SK-MEL-5 (cell line): ENCODE data around the gene KCNE4. TPM values are rescaled to one million over a fixed set of nuclear protein-coding genes. Genes with fewer than 3 reads are reported as not detected.

Experiments used
- DNase-seq: peaks from one replicate; pipeline ENCODE4 v3.0.0-alpha.2; 2016; ENCODE audit warnings: low read depth, low spot score
- in situ Hi-C: cut with HindIII; loops from 2 replicates; pipeline ENCODE4 v1.10.0; 2016; ENCODE audit warnings: low sequenced_read_pairs, high pct_unique_total_duplicates, low pct_unique_long_range_greater_than_20kb
- total RNA-seq: library from RNA; depleted of rRNA; stranded (reverse); fragments of >200 nt; shearing (Covaris generic); gene quantifications from 2 replicates; pipeline ENCODE4 v1.2.3, GENCODE V29; 2014; rRNA removed

KCNE4 gene
- total RNA-seq, 1 experiment from 2014 or later, result 13.7 TPM

DNA sequence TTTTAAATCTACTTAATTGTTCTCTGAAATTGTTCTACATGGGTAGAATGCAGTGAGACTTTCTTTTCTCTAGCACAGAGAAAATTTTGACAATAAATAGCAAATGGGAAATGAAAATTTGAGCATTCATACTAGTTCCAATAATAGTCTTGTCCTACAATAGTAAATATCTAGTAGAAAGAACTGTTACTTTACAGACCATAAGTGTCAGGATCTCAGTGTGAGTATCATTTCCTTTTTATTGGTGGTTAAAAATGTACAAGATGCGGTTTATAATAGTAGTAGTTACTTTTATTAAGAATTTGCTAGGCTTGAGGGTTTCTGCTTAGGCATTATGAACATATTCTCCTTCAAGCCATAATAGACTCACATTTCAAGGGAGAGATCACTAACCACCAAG, 43.2 kb downstream of the KCNE4 start:
- in situ Hi-C loops, result no loop called here
- DNase-seq, result no peak

DNA sequence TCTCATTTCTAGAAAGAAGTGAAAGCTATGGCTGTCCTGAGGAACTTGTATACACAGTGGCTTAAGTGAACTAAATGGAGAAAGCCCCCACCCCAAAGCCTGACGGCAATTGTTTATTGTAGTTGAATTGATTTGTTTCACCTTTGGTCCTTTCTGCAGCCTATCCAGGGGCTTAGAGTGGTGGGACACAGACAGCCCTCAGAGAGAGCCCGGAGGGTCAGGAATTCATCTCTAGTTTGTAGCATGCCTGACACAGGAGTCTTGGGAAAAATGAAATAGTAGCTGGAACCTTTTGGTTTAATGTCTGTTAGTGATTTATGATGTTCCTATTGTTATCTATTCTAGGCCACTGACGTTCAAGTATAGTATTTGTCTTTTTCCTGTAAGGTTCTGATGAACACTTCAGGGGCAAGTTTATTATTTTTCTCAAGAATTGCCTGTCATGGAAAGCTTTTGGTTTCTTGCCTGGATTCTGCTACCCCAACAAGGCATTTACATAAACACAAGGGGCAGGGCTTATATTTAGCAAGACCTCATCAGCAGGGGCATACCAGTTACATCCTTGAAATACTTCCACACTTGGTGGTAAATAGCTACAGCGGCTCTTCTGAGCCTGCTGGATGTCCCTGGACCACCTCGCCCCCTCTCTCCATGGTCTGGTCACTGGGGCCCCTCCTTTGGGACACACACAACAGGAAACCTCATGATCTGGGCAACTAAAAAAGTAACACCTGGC, 44.4 kb downstream of the KCNE4 start:
- DNase-seq, result no peak
- in situ Hi-C loops, result no loop called here

DNA sequence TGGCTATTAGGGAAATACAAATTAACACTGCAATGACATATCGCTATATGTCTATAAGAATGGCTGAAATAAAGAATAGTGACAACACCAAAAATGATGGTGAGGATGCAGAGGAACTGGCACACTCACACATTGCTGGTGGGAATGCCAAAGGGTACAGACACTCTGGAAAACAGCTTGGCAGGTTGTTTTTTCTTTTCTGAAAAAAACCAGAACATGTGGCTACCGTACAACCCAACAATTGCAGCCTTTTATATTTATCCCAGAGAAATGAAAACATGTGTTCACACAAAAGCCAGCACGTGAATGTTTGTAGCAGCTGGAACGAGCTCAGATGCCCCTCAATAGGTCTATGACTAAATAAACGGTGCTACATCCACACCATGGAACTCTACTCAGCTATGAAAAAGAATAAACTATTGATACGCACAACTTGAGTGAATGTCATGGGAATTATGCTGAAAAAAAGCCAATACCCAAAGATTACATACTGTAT, 45.9 kb downstream of the KCNE4 start:
- in situ Hi-C loops, result no loop called here

DNA sequence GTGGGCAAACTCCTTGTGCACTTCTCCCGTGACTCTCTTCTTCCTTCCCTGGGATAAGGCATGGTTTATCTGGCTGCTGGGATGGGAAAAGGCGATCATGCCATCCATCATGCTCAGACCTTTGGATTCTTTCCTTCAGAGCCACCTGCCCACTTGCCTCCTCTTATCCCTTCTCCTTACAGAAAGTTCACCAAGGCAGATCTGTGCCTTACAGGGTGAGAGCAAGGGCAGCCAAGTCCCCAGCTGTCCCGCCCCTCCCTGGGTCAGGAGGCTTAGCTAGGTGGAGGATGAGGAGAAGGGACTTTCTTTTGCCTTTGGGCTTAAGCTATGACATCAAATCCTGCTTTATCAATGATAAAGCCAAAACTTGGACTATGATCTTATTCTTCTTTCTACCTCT, 47.6 kb downstream of the KCNE4 start:
- no peak for DNase-seq
- in situ Hi-C loops, result no loop called here

More for the DNA sequence above, 45.9 kb downstream of the KCNE4 start:
- no peak for DNase-seq

DNA sequence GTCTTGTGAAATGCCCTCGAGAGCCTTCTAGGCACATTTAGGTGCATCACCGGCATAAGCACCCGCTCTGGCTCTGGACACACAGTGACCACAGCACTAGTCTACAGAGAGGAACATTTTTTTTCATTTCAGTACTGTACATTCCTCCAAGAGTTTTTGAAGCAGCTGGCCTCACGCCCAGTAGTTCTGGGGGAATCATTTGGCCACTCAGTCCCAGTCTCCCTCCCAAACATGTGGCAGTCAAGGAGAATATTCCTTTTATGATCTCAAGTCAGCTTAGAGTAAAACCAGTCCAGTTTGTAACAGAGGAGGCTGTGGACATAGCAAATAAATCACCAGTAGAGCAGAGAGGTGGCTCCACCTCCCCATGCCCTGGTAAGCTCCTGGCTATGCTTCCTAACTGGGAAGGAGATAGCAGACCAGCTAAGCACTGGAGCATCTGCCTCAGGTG, 48.1 kb downstream of the KCNE4 start:
- no peak for DNase-seq
- in situ Hi-C loops, result loop anchor here (5.0 kb wide), 1 partner anchor 128 kb away; no protein-coding TSS in a partner anchor

DNA sequence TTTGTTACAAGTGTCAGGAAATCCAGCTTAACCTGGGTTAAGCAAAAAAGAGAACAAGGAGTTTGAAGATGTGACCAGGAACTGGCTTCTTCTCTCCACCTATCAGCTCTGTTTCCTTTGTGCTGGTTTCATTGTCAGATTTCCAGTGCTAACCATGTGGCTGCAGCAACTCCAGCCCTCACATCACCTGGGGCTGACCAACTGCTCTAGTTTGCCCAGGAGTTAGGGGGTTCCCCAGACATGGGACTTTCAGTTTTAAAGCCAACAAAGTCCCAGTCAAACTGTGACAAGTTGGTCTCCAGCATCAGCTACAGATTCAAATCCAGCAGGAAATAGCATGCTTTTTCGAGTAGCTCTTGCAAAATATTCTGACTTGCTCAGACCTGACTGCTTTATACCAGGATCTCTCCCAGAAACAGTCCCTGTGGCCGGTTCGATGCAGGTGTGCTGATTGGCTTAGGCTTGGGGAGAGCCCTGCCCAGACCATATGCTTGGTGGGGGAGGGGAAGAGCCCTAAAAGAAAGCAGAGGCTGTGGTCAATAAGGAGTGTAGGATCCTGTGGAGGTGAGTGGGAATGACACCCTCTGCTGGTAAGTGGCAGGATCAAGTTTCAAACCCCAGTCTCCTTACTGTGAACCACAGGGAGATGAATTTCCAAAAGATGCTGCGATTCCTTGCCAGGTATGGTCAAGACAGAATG, 49.5 kb downstream of the KCNE4 start:
- in situ Hi-C loops, result loop anchor here (5.0 kb wide), 1 partner anchor 129 kb away; no protein-coding TSS in a partner anchor
- peak; percentile 83 for DNase-seq

DNA sequence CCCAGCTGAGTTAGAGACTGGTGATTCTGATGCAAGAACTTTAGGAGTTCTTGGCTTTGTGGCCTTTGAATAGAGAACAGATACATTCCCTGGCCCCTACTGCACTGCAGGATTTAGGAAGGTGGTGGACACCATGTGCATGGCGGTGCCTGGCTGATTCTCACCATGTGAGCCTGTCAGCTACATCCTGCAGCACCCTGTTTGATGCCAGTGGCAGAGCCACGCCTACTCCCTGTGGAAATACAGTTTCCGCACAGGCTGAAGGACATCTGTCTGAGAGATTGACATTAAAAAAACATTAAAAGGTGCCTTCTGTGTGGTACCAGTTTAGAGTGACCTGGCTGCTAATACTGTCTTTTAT, 50.0 kb downstream of the KCNE4 start:
- in situ Hi-C loops, result loop anchor here (5.0 kb wide), 1 partner anchor 130 kb away; no protein-coding TSS in a partner anchor

DNA sequence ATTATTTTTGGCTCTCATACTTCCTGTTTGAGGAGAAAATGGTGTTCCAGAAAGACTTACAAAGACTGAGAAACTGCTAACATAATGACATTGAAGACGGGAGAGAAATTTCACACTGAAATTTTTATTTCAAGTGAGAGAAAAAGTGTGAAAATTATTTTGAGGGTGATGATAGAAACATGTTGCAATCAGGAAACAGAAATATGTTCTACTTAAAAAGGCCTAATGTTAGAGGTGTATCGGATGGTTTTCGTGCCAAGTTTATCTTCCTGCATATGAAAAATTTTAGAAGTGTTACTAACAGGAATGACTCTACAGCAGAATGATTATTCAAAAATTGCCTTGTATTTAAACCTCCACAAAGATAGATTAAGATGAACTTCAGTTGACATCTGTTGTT, 50.5 kb downstream of the KCNE4 start:
- DNase-seq, result no peak
- in situ Hi-C loops, result loop anchor here (5.0 kb wide), 1 partner anchor 130 kb away; no protein-coding TSS in a partner anchor

More for the DNA sequence above, 50.0 kb downstream of the KCNE4 start:
- DNase-seq, result no peak

DNA sequence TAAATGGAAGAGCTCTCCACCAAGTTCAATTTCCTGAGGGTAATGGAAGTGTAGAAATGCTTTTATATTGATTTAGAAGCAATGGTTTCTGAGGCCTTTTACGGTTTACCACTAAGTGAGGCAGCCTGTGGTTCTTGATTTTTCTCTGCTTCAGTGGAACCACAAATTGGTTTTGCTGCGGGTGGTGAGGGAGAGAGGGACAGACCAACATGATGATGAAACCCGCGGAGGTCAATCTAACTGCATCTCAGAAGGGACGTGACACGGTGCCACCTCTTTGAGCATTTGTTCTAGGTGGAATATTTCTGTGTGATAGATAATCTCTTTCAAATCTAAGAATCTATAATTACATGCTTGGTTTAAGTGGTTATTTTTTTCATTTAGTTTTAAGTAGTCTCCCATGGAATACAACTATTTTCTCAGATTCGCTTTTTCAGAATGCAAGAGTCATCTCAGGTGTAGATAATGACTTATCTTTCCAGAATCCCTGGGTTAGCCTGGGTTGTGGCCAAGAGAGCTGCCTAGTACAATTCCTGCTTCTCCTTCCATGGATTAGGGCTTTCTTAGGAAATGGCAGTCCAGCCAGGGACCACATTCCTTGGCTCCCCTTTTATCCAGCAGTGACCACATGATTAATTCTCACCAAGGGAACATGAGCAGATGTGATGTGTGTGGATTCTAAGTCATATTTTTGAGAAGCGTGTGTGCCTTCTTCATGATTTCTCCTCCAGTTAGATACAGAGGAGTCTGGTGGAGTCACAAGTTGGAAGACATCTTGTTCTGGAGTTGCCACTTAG, 52.5 kb downstream of the KCNE4 start:
- in situ Hi-C loops, result loop anchor here (5.0 kb wide), 1 partner anchor 132 kb away; no protein-coding TSS in a partner anchor
- no peak for DNase-seq

Other genes starting within 250 kb of the KCNE4 start
- gene ACSL3, start 191.2 kb upstream of the KCNE4 start, total RNA-seq, result 1,114 and 1,151 TPM in 2 replicates